GM06990 (cell line): ENCODE results near the gene SCEL.

ENCODE experiments used
- DNase-seq: peaks from one replicate; pipeline ENCODE4 v3.0.0-alpha.2; 2011; ENCODE audit not compliant: insufficient read length; ENCODE audit errors: extremely low read depth
- H3K27me3 ChIP-seq: replicated peaks from 2 replicates; pipeline ENCODE4 v1.6.0; 2011; ENCODE audit warnings: low read length; ENCODE audit not compliant: control insufficient read depth, insufficient read depth
- H3K36me3 ChIP-seq: 2 replicates; pipeline ENCODE4 v1.5.1; 2011; ENCODE audit warnings: low read length; ENCODE audit not compliant: control insufficient read depth, insufficient read depth
- H3K4me3 ChIP-seq: replicated peaks from 2 replicates; pipeline ENCODE4 v1.5.1; 2011; ENCODE audit warnings: low read depth, mild to moderate bottlenecking, control low read depth, low read length
- TF ChIP-seq, protein P1 (sequence below): IDR thresholded peaks from 2 replicates; pipeline ENCODE4 v1.5.1; 2011; ENCODE audit warnings: low read length, control low read depth, mild to moderate bottlenecking, inconsistent platforms; ENCODE audit not compliant: insufficient read depth, poor library complexity, severe bottlenecking

The SCEL gene

DNA sequence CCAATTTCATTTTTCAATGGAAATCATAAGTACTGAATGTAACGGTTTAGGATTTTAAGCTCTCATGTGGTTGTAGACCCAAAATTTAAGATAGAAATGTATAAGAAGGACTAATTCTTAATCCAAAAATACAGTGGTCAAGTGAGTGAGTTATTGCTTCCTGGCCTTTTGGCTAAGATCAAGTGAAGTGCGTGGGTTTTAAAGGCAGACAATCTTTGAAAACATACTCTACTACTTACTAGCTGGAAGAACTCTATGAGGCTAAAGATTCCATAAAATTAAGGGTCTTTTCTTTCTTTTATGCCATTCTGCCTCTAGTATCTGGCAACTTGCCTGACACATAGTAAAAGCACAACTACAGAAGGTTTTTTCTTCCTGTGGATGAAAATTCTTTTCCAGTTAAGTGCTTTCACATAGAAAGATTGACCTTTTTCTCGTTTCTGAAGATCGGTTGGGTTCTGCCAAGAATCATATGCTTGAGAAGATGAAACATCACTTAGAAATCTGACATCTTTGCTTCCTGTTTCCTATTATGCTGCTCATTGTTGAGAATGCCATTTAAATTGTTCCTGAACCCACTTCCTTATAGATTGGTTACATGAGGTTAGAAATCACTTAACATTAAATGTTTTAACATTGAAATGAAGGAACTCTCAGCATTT lies 26.4 kb upstream of the SCEL start:
- Histone ChIP-seq H3K27me3 (no peaks in the 10 kb centered on the region), H3K4me3 (no peak overlapping the region), H3K36me3 (no peaks in the 10 kb centered on the region)
- DNase-seq = no peak
- TF ChIP-seq, protein P1, sequence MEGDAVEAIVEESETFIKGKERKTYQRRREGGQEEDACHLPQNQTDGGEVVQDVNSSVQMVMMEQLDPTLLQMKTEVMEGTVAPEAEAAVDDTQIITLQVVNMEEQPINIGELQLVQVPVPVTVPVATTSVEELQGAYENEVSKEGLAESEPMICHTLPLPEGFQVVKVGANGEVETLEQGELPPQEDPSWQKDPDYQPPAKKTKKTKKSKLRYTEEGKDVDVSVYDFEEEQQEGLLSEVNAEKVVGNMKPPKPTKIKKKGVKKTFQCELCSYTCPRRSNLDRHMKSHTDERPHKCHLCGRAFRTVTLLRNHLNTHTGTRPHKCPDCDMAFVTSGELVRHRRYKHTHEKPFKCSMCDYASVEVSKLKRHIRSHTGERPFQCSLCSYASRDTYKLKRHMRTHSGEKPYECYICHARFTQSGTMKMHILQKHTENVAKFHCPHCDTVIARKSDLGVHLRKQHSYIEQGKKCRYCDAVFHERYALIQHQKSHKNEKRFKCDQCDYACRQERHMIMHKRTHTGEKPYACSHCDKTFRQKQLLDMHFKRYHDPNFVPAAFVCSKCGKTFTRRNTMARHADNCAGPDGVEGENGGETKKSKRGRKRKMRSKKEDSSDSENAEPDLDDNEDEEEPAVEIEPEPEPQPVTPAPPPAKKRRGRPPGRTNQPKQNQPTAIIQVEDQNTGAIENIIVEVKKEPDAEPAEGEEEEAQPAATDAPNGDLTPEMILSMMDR = no peak

DNA sequence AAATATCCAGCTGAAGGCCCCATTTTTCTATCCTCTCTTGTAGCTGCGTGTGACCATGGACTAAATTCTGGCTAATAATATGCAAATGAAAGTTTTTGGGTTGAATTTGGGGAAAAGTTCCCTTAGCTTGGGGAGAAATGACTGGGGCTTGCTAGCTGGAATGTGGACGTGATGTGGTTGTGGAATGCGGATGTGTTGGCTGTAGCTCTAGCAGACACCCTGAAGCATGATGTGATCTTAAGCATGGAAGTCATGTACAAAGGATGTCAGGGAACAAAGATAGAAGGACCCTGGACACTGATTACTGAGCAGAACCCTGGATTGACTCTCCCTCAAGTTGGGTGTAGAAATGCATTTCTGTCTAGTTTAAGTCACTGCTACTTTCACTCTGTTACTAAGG lies 25.4 kb upstream of the SCEL start:
- TF ChIP-seq, protein P1 = no peak
- DNase-seq = no peak
- H3K4me3 ChIP-seq = no peak overlapping the region
- H3K36me3 ChIP-seq = no peaks in the 10 kb centered on the region
- H3K27me3 ChIP-seq = no peaks in the 10 kb centered on the region

DNA sequence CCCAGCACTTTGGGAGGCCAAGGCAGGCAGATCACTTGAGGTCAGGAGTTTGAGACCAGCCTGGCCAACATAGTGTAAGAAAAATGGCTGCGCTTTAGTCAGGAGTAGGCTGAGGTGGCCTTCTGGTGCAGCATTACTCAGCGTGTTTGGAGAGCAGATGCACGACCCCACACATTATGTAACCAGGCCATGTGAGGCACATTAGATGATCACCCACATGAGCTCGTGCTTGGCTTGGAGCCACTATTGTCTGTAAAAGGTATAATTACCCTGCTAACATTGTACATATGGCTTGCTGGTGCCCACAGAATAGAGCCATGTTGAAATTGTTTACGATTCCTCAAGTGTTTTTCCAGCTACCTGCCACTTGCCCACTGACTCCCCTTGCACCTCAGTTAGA lies 24.0 kb upstream of the SCEL start:
- Histone ChIP-seq H3K4me3 (no peak overlapping the region), H3K27me3 (no peaks in the 10 kb centered on the region), H3K36me3 (no peaks in the 10 kb centered on the region)
- TF ChIP-seq, protein P1 = no peak
- DNase-seq = no peak

DNA sequence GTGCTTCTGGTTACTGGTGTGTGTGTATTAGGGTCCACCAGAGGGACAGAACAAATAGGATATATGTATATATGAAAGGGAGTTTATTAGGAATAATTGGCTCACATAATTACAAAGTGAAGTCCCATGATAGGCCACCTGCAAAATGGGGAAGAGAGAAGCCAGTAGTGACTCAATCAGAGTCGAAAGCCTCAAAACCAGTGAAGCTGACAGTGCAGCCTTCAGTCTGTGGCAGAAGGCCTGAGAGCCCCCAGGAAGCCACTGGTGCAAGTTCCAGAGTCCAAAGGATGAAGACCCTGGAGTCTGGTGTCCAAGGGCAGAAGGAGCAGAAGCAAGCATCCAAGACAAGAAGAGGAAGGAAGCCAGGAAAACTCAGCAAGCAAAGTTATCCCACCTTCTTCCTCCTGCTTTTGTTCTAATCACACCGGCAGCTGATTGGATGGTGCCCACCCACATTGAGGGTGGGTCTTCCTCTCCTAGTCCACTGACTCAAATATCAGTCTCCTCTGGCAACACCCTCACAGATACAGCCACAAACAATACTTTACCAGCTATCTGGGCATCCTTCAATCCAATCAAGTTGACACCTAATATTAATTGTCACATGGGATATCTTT lies 21.7 kb upstream of the SCEL start:
- no peaks in the 10 kb centered on the region for H3K36me3 ChIP-seq
- H3K27me3 ChIP-seq = no peaks in the 10 kb centered on the region
- TF ChIP-seq, protein P1 = no peak
- no peak for DNase-seq
- H3K4me3 ChIP-seq = no peak overlapping the region

DNA sequence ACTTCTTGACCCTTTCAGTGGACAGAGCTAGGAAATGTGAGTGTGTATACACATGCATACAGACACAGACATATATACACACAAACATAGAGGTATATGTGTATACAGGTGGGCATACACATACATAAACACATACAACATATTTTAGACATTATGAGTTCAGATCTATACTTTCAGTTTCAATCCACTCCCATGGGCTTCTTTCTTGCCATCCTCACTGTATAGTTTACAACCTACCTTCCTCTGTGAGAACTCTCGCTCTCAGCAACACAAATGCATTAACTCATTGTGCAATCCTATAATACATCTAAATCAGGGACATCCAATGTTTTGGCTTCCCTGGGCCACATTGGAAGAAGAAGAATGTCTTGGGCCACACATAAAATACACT lies 21.2 kb upstream of the SCEL start:
- DNase-seq = no peak

More for the DNA sequence above, 21.2 kb upstream of the SCEL start:
- Histone ChIP-seq H3K4me3 (no peak overlapping the region), H3K36me3 (no peaks in the 10 kb centered on the region), H3K27me3 (no peaks in the 10 kb centered on the region)
- TF ChIP-seq, protein P1 = no peak
